HG02973 (cell line): ENCODE measurements around the gene ENTREP3.
"Not testable (repeated sequence)": the region's sequence is repeated elsewhere in the genome, so short reads cannot be mapped to it uniquely, and the experiment has no call there.

Source experiments
- ATAC-seq: cut with Tn5 transposase; IDR thresholded peaks from one replicate; pipeline ENCODE4 v1.9.1; 2021; ENCODE audit warnings: moderate library complexity; ENCODE audit not compliant: unreplicated experiment

ENTREP3 gene, protein sequence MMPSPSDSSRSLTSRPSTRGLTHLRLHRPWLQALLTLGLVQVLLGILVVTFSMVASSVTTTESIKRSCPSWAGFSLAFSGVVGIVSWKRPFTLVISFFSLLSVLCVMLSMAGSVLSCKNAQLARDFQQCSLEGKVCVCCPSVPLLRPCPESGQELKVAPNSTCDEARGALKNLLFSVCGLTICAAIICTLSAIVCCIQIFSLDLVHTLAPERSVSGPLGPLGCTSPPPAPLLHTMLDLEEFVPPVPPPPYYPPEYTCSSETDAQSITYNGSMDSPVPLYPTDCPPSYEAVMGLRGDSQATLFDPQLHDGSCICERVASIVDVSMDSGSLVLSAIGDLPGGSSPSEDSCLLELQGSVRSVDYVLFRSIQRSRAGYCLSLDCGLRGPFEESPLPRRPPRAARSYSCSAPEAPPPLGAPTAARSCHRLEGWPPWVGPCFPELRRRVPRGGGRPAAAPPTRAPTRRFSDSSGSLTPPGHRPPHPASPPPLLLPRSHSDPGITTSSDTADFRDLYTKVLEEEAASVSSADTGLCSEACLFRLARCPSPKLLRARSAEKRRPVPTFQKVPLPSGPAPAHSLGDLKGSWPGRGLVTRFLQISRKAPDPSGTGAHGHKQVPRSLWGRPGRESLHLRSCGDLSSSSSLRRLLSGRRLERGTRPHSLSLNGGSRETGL

DNA sequence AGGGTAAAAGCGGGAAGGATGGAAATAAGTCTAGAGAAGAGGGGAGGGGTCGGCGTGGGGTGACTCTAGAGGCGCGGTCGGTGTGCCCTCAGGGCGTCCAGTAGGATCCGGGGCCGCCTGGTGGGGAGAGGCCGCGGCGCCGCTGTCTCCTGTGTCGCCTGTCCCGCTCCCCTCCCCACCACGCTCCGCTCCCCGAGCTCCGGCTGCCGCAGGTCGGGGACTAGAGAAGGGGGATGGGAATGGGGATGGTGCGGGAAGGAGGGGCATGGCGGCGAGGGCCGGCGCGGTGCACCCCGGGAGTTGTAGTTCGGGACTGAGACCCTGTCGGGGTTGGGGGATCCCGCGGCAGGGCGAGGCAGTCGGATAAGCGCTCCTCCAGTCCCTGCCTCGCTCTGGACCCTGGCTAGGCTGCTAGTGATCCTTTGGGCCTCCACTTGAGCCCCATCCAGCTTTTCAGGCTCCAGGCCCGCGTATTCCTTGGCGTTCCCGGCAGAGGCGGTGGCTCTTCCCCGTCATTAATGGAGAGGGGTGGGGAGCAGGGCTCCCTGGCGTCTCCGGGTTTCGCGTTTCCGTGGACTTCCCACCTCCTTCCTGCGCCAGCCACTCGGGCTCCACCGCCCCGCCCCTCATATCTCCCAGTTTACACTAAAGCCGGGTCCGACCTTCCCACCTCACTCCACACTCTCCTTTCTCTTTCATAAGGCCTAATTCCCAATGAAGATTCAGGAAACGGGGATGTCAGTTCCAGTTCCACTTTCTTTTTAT is at the start of gene ENTREP3:
Gene ENTREP3, minus strand, starts transcription at position 241 of the 765 bp plus-strand sequence. CDS start 606 bp downstream, outside the sequence.
- no peak for ATAC-seq

DNA sequence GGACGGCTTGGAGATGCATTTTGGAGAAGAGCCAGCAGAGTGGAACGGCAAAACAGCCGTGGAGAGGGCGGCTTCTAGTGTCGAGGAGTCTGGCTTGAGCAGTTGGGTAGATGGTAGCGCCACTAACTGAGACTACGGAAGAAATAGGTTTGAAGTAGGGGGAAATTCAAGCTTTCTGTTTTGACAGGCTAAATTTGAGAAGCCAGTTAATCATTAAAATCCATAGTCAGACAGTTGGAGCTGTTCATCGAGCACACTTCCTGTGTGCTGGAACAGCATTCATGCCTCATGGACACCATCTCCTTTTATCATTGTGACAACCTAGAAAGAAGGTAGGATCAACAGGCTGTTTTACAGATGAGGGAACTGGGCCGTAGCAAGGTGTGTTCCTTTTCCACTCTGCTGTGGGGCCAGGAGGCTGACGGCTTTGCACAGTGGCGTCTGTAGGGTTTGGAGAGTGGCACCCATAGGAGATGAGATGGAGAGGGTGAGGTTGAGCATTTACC is 49.3 kb upstream of the ENTREP3 start:
- no peak for ATAC-seq

DNA sequence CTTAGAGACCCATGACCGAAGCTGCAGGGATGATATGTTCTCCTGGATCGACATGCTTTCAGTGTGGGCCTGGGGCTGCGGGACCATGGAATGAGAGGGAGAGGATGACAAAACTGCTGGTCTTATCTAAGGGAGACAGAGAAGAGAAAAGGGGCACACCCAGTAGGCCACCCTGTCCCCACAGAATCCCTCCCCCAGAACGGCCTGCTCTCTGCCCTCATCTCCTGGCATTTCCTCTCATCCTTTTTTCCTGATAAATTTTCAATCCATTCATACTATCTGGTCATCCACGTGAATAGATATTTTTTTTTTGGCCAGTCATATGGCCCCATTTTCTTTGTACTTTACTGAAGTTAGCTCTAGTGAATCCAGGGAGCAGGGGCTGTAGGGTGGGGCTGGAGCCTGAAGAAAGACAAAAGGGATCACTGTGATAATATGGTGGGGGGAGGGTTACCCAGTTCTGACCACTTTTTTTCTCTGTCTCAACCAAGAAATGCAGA is 46.1 kb upstream of the ENTREP3 start, which contains the start of gene PKLR:
Gene PKLR, minus strand, starts transcription at position 97 of the 500 bp plus-strand sequence. Its CDS starts 43 bp downstream, at position 54.
- ATAC-seq: no peak

DNA sequence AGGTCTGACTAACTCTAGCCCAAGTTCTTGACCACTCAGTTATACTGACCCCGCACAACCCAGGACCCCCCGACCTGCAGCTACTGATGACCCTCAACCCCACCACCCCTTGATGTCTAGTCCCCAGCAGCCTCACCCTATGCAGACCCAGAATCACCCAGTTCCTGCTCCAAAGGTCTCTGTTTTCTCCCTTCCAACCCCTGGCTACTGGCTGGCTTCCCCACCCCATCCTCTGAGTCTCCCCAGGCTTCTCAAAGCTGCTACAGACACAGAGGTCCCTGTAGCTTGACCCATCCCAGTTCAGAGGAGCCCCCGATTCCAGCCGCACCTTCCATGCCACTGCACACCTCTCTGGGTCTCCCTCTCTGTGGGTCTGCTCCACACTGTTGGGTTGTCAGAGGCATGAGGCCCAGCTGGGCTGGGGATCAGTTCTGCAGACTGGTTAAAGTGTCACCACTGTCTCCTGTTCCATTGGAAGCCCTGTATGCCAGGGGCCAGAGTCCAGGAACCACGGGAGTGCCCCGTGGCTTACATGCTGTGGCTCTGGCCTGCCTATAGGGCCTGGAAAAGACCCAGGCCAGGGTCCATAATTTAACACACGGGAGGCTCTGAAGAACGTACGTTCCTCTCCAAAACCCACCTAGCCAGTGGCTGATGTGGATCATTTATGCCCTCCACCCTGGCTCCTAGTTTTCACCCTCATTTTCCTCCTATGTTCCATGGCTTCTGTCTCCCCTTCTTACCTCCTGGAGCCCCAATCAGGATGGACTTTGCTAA is 45.5 kb upstream of the ENTREP3 start:
- no peak for ATAC-seq

DNA sequence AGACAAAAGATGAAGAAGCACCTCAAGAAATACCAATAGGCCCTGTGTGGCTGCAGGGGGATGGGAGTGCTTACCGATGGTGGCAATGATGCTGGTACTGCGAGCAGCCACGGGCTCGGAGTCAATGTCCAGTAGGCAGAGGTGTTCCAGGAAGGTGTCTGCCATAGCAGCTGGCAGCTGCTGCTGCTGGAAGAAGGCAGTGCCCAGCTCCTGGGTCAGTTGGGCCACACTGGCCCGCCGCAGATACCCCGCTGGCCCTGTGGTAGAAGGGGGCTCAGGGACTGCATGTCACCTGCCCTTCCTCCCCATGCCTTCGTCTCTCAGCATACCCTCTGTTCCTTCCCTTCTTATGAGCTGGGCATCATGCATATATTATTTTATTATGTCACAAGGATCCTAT is 44.7 kb upstream of the ENTREP3 start:
- ATAC-seq: no peak

DNA sequence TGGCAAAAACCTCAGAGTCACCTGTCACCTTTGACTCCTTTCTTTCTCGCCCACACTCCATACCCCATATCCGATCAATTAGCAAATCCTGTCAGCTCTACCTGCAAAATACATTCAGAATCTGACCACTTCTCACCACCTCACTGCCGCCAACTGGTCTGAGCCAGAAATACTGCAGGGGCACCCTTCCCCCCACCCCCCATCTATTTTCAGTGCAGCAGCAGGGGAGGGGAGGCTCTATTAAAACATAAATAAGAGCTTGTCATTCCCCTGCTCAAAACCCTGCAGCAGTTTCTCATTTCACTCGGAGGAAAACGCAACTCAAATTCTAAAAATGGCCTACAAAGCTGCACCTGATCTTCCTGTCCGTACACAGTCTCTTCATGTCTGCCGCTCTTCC is 42.1 kb upstream of the ENTREP3 start:
- ATAC-seq: no peak

DNA sequence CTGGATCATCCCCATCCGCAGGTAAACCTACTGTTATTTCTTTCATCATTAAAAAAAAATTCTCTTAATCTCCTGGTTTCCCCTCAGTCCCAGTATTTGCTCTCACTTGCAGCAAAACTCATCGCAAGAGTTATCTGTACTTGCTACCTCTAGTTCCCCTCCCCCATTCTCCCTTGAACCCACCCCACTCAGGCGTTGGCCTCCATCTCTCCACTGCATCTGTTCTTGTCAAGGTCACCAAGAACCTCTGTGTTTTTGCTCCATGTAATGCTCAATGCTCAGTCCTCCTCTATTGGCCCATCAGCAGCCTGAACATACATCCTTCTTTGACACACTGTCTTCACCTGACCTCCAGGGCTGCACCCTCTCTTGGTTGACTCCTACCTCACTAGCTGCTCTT is 41.4 kb upstream of the ENTREP3 start:
- no peak for ATAC-seq

DNA sequence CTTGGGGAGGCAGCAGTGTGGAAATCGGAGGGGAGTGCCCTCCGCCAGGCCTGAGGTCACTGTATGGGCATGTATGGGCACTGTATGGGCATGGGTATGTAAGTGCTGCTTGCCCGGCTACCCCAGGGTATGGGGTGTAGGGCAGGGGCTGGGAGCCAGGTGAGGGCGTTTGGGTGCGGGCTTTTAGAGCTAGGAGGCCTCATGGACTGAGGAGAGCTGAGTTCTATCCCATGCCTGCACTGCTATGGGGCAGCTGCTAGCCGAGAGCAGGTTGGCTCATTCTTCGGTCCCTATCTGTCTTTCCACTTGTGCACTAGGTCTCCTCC is 40.6 kb upstream of the ENTREP3 start:
- no peak for ATAC-seq

DNA sequence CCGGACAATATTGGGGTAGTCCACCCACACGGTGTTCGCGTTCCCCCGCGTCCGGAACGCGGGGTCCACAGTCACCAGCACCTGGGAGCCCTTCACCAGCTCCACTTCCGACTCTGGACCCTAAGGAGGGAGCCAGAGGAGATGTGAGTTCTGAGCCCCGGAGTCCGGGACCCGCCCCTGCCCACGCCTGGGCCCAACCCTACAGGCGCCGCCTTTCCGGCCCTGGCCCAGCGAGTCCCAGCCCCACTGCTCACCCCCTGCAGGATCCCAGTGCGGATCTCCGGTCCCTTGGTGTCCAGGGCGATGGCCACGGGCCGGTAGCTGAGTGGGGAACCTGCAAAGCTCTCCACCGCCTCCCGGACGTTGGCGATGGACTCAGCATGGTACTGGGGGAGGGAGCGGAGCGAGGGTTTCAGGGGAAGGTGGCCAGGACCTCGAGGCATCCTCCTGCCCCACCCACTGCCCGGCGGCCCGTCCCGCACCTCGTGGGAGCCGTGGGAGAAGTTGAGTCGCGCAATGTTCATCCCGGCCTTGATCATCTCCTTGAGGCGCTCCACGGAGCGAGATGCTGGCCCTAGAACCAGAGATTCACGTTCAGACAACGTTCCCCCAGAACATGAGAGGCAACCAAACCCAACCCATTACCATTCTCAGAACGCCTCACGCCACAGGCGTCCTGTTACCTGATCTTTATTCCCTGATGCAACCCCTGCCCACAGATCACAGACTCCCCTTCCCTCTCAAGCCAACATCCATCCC is 40.1 kb upstream of the ENTREP3 start:
- no peak for ATAC-seq

DNA sequence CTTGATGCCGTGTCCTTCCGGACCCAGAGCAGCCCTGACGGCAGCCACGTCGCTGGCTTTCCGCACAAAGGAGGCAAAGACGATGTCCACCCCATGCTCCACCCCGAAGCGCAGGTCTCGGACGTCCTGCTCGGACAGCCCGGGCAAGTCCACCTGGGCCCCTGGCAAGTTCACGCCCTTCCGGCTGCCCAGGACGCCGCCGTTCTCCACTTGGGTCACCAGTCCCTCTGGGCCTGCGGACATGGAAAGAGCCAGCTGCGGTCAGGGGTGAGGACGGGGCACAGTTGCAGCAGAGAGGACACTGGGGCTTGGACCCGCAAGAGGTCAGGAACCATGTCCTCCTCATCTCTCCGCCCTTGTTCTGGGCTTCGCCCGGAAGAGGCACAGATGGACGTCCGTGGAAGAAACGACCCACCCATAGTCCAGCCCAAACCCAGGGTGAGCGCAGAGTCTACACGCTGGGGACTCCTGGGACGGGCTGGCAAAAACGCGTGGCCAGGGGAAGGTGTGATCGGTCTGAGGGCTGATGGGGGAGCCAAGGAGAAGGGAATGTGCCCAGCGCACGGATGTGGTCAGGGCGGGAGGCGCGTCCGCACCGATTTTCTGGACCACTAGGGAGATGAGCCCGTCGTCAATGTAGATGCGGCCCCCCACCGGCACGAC is 39.4 kb upstream of the ENTREP3 start:
- ATAC-seq: no peak

DNA sequence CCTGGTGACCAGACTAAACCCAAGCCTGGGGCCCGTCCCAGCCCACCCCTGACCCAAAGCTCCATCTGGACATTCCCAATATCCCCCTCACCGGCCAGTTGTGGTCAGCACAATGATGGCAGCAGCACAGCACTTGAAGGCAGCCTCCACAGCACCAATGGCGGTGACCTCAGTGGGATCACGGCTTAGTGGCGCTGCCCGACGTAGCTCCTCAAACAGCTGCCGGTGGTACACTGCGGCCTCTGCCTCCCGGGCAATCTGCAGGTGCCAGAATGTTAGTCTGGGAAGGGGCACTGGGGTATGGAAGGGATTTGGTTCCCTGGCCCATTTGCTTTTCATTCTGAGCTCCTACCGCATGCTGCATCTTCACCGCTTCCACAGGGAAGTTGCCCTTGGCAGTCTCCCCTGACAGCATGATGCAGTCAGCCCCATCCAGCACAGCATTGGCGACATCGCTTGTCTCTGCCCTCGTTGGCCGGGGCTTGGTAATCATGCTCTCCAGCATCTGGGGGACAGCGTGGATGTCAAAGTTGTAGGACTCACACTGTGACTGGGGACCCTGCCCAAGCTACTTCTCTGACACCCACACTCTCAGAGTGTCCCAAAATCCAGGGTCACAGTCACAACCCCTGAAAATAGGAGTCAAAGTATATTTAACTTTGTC is 37.9 kb upstream of the ENTREP3 start:
- ATAC-seq: no peak

DNA sequence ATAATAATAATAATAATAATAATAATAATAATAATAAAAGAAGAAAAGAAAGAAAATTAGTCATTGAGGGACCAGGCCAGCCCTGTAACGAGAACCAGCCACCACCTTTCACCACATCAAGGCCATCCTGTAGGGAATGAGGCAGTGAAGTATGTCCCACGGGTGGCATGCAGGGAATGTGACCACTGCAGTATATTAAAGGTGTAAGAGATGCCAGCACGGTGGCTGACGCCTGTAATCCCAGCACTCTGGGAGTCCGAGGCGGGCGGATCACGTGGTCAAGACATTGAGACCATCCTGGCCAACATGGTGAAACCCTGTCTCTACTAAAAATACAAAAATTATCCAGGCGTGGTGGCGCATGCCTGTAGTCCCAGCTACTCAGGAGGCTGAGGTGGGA is 35.7 kb upstream of the ENTREP3 start:
- ATAC-seq: not testable (repeated sequence)

DNA sequence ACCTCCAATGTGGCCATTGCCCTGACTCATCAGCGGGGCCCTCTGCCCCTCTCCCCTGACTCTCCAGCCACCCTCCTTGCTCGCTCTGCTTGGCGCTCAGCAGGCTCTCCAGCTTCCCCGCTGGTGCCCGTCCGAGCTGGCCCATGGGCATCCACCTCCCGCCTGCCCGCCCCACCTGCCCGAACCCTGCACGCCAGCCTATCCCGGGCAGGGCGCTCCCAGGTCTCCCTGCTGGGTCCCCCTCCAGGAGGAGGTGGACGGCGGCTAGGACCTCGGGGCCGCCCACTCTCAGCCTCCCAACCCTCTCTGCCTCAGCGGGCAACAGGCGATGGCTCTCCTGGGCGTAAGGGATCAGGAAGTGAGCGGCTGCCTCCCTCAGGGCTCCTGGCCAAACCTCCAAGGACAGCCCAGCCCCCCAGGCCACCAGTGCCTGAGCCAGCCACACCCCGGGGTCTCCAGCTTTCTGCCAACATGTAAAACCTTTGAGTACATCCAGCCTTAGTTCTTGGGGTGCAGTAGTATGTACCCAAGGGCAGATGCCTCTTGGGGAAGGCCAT is 32.8 kb upstream of the ENTREP3 start:
- no peak for ATAC-seq

DNA sequence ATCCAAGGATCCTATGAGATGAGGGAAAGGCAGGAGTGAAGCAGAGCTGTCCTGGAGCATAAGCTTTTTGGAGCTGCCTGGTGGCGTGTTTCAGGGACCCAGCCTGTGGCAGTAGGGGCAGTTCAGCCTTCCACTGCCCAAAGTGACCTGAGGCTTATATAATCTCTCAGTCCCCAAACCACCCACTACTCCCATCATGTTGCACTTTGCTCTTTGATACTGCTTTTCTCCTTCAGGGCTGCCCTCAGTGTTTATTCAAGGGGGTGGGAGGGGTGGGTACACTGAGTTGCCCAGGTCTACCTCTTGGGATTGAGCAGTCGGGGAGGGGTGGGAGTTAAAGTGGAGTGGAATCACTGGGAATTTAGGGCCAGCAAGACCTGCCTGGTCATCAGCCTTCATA is 31.3 kb upstream of the ENTREP3 start:
- ATAC-seq: no peak

DNA sequence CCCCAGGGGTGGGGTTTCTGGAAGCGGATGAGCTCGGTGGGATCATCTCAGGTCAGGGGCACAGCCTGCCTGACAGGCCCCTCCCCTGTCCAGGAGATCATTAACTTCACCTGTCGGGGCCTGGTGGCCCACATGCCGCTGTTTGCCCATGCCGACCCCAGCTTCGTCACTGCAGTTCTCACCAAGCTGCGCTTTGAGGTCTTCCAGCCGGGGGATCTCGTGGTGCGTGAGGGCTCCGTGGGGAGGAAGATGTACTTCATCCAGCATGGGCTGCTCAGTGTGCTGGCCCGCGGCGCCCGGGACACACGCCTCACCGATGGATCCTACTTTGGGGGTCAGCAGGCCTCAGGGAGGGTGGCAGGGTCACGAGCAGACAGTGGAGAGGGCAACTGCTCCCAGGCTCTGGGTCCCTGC is 30.4 kb upstream of the ENTREP3 start:
- ATAC-seq: no peak

DNA sequence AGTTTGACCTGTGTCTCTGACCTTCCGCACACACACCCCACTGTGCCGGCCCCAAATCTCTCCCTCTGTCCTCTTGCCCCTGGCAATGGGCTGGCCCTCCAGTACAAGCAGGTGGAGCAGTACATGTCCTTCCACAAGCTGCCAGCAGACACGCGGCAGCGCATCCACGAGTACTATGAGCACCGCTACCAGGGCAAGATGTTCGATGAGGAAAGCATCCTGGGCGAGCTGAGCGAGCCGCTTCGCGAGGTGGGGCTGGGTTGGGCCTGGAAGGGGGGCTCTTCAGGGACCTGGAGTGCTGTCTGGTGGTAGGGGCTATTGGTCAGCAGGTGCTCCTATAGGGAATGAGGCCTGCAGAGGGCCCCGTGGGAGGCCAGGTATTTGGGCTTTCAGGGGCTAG is 29.8 kb upstream of the ENTREP3 start:
- no peak for ATAC-seq

DNA sequence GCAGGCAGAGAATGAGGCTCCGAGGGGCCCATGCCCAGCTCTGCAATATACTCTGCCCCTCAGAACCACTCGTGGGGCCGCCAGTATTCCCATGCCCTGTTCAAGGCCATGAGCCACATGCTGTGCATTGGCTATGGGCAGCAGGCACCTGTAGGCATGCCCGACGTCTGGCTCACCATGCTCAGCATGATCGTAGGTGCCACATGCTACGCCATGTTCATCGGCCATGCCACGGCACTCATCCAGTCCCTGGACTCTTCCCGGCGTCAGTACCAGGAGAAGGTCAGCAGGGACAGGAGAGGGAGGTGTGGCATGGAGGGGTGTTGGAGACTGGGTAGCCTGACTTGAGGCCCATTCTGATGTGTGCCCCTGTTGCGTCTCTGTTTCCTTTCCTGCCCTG is 29.2 kb upstream of the ENTREP3 start:
- no peak for ATAC-seq

DNA sequence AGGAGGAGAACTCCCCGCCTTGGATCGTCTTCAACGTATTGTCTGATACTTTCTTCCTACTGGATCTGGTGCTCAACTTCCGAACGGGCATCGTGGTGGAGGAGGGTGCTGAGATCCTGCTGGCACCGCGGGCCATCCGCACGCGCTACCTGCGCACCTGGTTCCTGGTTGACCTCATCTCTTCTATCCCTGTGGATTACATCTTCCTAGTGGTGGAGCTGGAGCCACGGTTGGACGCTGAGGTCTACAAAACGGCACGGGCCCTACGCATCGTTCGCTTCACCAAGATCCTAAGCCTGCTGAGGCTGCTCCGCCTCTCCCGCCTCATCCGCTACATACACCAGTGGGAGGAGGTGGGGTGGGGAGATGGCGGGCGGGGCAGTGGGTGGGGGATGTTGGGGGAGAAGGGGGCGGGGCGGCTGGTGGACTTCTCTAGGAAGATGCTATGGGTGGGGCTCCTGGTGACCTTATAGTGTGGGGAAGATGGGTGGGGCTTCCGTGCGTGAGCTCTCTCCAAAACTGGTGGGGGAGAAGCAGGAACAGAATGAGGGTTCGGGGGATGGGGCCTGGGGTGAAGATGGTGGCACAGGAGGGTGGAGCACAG is 27.3 kb upstream of the ENTREP3 start:
- ATAC-seq: no peak
